ENCODE measurements around the gene ASB8. TPM values are rescaled to one million over a fixed set of nuclear protein-coding genes. Genes with fewer than 3 reads are reported as not detected.

The ASB8 gene
- total and polyA plus RNA-seq, 9 of the 15 experiments (the other 6 are each of a cell fraction or from before 2014, with no cell fraction given): 13.3 to 29.0 (median 19.6) TPM

GRCh38 chr12:48202766-48203165 lies 45.5 kb upstream of the ASB8 start:
- DNase-seq (ENCODE audit: extremely low read depth in 1 of 4, low spot score in 3 of 4): no peak
- no peaks in the 10 kb centered on the region; the same call in 2 of the 3 replicates for H3K36me3 ChIP-seq (ENCODE audit: control insufficient read depth, insufficient read depth, low read length)
- ChIA-PET CTCF (ENCODE audit: low intra/inter-chr PET ratio) (no interaction called here), POLR2A (interaction anchor here (0.7 kb wide), 2 partner anchors 10 to 207 kb away, joined by 3 to 4 read pairs; no protein-coding TSS in a partner anchor)
- H3K79me2 ChIP-seq (ENCODE audit: control insufficient read depth, insufficient read depth, low read length): peaks cover 22% of the 10 kb centered on the region
- intact Hi-C loops (cut with micrococcal nuclease): no loop called here
- H2AFZ ChIP-seq (ENCODE audit: low read depth, low read length): no peak overlapping the region
- H3K27ac ChIP-seq (ENCODE audit: extremely low read depth, low read depth, low read length): no peak overlapping the region
- no peak for FAIRE-seq
- H3K4me3 ChIP-seq: no peak overlapping the region
- H3K9me1 ChIP-seq (ENCODE audit: control insufficient read depth, insufficient read depth, low read length): no peaks in the 10 kb centered on the region
- H3K27me3 ChIP-seq (ENCODE audit: control insufficient read depth in 2 of 2, insufficient read depth in 2 of 2, low read length in 2 of 2): no peaks in the 10 kb centered on the region
- no TSS peak for BruUV-seq (replicated peaks)
- WGBS (ENCODE audit: insufficient coverage, low coverage, missing lambda C conversion rate): 84% methylated on average over 8 of the region's 8 CpGs
- in situ Hi-C loops (cut with MboI): no loop called here
- TF ChIP-seq PURB (CRISPR knock-in tag; IDR thresholded peaks at IDR 0.05; ENCODE audit: low read depth): no peak
- no peak for TF ChIP-seq POLR3A (IDR thresholded peaks at IDR 0.05; ENCODE audit: borderline replicate concordance, extremely low read depth, insufficient read depth, insufficient read length)
- TF ChIP-seq ZNF143 (CRISPR knock-in tag; IDR thresholded peaks at IDR 0.05): no peak
- TF ChIP-seq MGA (IDR thresholded peaks at IDR 0.05): peak; percentile 44; the same call in 1 of the 2 replicates
- no peak for TF ChIP-seq NCOA6 (IDR thresholded peaks at IDR 0.05)
- no peaks in the 10 kb centered on the region for H4K20me1 ChIP-seq (replicated peaks; ENCODE audit: control insufficient read depth, insufficient read depth, low read length)
- H3K9ac ChIP-seq (ENCODE audit: insufficient read depth in 1 of 2, low read depth in 2 of 2, low read length in 2 of 2): no peak overlapping the region
- H3K4me2 ChIP-seq (ENCODE audit: insufficient read depth, low read length): no peak overlapping the region
- H3K9me3 ChIP-seq (replicated peaks; ENCODE audit: control insufficient read depth, insufficient read depth, low read depth, low read length): peaks cover 9% of the 10 kb centered on the region
- H3K4me1 ChIP-seq (replicated peaks in 1 of 2; ENCODE audit: control insufficient read depth in 2 of 2, insufficient read depth in 2 of 2, low read length in 2 of 2): peaks cover 0 to 9% of the 10 kb centered on the region in 2 experiments; a peak in 3 of 5 replicates
- ATAC-seq: no peak
